ENCODE measurements around the gene PEX11G. TPM values are rescaled to one million over a fixed set of nuclear protein-coding genes. Genes with fewer than 3 reads are reported as not detected.

PEX11G gene
- total and polyA plus RNA-seq, 2 of the 8 experiments (the other 6 are each of a cell fraction or from before 2014, with no cell fraction given): 2.1 to 4.3 TPM

DNA sequence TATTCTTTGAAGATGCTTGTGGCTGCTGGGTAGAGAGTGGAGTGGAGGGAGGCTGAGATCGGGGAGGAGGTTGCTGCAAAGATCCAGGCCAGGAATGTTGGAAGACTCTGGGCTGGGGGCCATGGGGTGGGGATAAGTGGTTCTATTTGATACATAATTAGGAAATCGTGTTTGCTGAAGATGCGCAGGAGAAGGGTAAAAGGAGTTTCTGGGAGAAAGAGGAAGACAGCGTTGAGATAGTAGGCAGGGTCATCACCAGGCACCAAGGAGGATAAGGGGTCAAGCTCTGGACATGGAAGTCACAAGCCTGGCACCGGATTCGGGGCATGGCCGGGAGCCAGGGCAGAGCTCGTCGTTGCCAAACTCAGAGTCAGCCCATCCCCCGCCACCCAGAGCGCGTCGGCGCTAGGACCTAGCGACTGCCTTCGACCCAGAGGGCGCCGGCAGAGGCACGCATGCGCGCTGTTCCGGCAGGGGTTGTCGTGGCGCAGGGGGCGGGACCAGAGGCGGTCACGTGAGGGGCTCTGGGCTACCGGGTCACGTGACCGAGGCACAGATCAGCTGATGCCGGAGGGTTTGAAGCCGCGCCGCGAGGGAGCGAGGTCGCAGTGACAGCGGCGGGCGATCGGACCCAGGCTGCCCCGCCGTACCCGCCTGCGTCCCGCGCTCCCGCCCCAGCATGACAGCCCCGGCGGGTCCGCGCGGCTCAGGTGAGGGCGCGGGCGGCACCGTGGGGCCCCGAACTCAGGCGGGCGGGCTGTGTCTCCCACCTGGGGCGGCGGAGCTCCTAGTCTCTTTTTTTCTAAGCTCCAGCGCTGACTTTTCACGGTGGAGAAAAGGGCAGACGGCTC lies 33.5 kb upstream of the PEX11G start, which contains the start of gene MCOLN1 (continued):
- no peak for TF ChIP-seq TAF7 (optimal IDR thresholded peaks at IDR 0.05; ENCODE audit: borderline replicate concordance, low read depth, low read length)
